Measurements from ENCODE around the gene CNGA4.
"Not testable (repeated sequence)": the region's sequence is repeated elsewhere in the genome, so short reads cannot be mapped to it uniquely, and the experiment has no call there.

Gene CNGA4

DNA sequence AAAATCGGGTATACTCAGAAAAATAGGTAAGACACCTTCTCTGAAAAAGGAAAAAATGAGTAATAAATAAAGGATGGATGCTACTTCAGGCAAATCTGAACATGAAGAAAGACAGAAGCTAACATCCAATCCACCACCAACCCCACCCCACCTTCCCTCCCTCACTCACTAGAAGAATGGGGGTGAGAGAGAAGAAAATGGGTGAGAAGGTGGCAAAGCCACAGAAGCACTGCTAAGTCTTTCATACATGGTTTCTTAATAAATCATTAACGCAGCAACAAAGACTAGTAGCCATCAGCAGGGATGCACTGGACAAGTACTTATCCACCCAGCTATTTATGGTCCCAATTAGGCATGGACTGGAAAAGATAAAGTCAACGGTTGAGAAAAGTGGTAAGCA lies 10.4 kb upstream of the CNGA4 start:
- DNase-seq = no peak

DNA sequence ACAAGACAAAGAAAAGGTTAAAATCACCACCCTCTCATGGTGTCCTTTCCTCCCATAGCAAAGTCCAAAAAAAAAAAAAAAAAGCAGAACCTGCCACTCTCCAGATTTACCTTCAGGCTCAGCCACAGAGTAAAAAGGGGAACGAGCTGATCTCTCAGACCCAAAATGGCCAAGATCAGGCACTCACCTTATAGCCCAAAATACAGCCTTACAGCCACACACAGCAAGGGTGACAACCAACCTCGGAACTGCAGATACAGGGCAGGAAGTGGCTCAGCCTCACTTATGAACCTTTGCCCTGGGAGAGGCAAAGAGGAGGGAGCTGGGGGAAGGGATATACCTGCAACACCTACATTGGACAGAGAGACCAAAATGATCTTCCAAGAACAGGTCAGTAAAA lies 9.0 kb upstream of the CNGA4 start:
- no peak for DNase-seq

DNA sequence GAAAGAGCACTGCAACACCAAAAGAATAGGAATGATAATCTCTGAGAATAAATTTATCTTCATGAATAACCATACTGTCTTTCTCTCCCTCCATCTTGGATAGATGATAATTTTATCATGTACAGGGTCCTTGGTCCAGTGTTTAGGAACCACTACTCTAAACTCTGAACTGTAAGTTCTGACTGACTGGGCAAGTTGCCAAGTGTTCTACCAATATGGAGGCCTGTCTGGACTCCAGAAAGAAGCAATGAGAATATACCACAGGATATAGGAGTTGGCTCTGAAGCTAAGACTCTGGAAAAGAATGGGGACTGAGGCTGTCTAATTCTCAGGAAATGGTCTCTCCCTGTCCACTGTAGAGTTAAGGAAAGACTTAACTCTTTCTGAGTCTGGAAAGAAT lies 6.0 kb upstream of the CNGA4 start:
- no peak for DNase-seq

DNA sequence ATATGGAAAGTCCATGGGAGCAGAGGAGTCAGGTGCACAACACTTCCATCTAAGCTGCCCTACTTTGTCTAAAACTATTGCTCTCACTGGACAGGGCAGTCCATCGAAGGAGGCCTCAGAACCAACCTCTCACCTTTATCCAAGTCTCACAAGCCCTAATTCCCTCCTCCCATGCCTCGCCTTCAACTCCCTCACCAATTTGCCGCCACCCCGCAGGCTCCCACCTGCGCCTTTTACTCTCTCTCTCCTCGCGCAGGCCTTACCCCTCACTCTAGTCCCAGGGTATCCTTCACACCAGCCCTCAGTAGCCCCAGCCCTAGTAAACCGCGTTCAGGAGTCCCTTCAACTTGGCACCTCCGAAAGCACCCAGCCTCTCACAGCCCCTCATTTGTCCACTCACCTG lies 4.9 kb upstream of the CNGA4 start:
- DNase-seq = no peak

DNA sequence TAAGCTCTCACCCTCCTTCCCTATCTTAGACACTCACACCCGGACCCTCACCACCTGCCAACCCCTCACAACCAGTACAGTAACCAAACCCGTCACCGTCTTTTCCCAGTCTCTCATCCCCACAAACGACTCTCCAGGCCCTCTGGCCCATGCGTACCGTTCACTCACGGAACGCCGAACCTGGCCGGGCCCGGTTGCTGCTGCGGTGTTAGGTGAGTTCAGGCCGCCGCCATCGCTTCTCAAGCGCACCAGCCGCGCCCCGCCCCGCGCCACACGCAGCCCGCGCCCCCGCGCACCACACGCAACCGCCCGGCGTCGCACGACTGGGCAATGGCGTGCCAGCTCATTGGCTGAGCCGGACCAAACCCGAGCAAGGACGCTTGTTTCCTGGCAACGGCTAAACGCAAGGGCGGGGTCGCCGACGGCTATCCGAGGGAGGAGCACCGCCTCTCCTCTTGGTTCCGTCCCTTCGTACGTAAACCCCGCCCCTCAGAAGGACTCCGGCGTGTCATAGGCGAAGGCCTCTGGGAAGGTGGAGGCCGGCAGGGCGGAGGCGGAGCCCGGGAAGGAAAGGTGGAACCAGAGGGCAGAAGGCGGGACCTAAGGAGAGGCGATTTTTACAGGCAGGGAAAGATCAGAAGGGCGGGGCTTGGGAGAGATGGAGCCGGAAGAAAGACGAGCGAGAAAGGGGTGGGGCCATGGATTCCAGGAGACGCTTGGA lies 4.3 kb upstream of the CNGA4 start, which contains the start of gene FHIP1B:
Gene FHIP1B (minus strand): TSS at position 250 of the 721 bp plus-strand sequence. CDS start 10,120 bp downstream, outside the sequence.
- DNase-seq = peak; percentile 100

DNA sequence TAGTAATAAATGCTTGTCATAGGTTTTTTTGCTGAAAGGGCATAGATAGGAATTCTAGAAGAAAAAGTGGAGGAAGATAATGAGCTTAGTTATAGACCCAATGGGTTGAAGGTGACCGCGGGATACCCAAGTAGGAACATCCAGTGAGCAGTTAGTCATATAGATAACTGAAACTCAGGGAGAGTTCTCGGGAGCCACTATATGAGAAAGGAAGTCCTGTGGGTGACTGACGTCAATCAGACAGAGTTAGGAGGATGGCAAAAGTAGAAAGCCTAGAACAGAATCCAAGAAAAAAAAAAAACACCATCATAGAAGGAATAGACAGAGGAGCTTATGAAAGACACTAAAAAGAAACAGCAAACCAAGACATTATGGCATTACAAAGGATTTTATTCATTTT lies 1.6 kb upstream of the CNGA4 start:
- no peak for DNase-seq

DNA sequence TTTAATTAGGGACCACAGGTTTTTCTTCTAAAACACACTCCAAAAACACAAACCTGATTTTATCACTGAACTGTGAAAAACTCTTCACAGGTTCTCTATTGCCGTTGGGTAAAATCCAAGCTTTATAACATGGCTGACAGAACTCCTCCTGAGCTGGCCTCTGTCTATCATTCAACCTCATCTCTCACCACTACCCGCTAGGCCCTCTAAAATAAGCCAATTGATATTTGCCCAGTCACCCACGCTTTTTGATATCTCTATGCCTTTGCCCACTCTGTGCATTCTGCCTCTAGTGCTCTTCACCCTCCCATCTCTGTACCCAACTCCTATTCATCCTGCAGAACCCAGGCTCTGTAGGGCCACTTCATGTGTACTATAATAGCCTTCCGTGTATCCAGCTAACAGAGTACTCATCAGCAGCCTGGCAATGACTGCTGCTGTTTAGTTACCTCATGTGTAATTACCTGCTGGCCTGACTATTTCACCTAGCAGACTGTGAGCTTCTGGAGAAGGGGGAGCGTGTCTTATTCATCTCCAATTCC lies 1.1 kb upstream of the CNGA4 start:
- DNase-seq = no peak

DNA sequence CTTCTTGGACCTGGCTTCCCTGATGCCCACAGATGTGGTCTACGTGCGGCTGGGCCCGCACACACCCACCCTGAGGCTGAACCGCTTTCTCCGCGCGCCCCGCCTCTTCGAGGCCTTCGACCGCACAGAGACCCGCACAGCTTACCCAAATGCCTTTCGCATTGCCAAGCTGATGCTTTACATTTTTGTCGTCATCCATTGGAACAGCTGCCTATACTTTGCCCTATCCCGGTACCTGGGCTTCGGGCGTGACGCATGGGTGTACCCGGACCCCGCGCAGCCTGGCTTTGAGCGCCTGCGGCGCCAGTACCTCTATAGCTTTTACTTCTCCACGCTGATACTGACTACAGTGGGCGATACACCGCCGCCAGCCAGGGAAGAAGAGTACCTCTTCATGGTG lies 1.2 kb downstream of the CNGA4 start:
- DNase-seq = no peak

DNA sequence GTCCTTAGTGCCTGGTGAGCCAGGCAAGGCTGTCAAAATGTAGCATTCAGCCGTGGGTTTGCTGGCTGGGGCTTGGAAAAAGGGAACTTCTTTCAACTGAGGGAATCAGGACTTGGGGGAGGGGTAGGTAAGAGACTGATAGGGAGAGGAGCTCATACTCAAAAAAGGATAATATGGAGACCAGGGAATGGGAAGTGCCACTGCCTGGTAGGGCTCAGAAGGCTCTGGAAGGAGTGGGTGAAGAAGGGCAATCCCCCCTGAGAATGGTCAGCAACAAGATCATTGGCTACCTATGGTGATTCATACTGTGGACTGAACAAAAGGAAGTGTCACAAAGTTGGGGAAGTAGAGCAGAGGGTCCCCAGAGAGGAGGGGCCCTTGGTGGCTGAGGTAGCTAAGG lies 1.9 kb downstream of the CNGA4 start:
- DNase-seq = no peak

DNA sequence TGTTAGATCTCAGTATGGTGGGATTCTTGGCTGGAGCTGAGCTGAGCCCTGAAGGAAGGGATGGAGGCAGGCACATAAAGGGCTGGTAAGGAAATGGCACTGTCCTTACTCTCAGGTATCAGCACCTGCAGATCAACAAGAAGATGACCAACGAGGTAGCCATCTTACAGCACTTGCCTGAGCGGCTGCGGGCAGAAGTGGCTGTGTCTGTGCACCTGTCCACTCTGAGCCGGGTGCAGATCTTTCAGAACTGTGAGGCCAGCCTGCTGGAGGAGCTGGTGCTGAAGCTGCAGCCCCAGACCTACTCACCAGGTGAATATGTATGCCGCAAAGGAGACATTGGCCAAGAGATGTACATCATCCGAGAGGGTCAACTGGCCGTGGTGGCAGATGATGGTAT lies 2.4 kb downstream of the CNGA4 start:
- DNase-seq = no peak

DNA sequence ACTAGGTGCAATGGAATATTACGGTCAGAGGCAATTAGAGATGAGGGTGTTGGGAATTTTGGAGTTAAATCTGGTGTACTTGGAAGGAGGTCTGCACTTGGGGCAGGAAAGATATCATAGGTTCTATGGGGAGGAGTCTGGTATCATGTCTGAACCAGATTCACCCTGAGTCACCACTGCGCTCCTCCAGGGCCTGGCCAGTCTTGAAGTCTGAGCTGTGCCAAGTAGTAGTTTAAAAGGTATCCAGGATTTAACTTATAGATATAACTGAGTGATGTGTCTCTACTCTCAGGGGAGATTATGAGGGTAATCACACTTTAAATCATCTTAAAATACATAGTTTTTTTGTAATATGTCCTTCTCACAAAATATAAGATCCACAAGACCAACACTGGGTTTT lies 6.6 kb downstream of the CNGA4 start:
- DNase-seq = no peak

DNA sequence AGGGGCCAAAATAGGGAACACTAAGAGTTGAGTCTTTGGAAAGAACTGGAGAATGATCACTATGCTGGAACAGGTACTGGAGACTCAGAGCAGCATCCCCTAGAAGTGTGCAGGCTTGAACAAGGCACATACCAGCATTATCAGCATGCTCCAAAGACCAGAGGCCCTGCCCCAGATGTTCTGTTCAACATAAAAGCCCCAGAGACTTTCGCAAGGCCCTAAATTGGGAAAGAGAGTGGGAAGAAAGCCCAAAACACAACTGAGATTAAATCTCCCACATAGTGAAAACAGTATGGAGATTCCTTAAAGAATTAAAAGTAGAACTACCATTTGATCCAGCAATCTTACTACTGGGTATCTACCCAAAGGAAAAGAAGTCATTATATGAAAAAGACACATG lies 9.4 kb downstream of the CNGA4 start:
- DNase-seq = no peak

DNA sequence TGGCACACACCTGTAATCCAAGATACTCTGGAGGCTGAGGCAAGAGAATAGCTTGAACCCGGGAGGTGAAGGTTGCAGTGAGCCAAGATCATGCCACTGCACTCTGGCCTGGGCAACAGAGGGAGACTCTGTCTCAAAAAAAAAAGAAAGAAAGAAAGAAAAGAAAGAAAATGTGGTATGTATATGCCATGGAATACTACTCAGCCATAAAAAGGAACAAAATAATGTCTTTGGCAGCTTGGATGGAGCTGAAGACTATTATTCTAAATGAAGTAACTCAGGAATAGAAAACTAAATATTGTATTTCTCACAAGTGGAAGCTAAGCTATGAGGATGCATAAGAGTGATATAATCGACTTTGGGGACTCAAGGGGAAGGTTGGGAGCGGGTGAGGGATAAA lies 10.0 kb downstream of the CNGA4 start:
- not testable (repeated sequence) for DNase-seq

DNA sequence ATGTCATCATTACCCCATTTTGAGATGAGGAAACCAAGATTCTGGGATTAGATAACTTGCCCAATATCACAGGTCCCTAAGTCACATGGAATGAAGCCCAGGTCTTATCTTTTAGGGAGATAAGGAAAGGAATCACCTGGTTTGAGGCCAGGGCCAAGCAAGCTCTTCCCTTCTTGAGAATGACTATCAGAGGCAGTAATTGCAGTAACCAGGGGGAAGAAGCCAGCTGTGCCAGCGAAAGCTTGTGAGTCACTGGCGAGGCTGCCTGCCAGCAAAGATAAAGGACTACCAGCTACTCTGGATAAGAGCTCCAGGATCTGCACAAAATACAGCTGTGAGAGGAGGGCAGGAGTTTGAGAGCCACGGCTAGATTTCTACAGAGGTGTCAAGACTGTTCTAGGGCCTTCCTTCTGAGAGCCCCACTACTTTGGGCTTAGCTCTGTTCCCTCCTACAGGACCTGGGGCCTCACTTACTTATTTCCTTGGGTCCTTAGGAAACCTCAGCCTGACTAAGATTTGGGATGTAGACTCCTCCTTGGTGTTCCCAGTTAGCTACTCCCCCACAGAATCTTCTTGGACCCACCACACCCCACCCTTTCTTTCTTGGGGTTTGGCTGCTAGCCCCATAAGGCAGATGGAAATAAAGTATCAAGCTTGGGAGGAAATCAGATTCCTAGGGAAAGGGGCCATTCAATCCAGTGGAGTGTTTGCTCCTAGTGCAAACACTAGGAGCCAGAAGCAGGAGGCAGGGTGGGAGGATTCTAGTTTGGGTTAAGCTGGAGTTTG lies 11.1 kb downstream of the CNGA4 start:
- DNase-seq = no peak

DNA sequence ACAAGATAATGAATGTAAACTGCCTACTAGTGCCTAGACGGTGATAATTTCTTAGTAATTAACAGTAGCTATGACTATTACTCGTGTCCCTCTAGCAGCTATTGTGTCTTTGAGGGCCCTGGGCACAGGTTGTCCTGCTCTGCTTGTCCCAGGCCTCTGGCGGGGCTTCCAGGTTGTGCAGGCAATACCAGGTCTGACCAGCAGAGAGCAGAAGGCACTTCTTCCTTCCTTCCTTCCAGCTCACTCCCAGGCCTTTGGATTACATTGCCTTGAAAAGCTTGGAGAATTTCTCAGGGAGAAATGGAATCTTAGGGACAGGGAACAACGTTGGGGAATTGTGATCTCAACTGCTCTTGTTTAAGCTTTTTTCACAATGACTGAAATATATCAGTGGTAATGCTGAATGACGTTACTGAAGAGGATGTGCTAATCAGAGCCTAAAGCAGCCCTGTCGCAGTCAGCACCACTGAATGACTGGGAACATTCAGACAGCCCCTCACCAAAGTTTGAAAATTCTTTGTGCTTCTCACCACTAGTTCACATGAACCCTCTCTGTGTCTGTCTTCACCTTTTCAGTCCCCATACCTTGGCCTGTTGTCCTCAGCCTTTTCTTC lies 12.3 kb downstream of the CNGA4 start:
- DNase-seq = peak; percentile 42

DNA sequence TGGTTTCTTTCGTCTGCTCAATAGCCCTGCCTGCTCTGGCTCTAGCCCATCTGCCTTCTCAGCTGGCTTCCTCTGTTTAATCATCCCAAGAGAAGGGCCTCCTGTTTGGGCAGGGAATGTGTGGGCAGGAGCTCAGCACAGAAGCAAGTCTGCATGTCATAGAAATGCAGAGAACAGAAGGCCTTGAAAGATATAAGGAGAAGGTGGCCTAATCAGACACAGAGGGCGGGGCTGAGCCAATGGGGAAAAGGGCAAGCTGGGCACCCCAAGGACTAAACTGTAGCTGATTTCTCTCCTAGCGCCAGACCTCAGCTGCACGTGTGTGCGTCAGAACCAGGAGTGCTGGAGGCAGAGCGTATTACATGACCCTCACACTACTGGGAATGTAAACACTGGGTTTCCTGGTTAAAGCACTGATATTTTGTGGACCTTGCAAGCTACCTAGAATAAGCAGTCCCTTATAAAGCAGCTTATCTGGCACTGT lies 13.1 kb downstream of the CNGA4 start:
- no peak for DNase-seq

DNA sequence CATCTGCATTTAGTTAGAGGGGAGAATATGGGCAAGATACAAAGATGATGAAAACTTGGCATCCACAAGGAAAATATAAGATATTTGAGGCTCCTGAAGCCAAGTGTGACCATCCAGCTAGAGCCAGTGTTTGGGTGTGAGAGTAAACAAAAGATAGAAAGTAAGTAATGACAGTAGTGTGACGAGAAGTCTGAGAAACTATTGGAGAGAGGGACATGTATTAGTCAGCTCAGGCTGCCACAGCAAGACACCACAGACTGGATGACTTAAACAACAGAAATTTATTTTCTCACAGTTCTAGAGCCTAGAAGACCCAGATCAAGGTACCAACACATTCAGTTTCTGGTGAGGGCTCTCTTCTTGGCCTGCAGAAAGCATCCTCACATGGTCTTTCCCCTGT lies 14.3 kb downstream of the CNGA4 start:
- no peak for DNase-seq

DNA sequence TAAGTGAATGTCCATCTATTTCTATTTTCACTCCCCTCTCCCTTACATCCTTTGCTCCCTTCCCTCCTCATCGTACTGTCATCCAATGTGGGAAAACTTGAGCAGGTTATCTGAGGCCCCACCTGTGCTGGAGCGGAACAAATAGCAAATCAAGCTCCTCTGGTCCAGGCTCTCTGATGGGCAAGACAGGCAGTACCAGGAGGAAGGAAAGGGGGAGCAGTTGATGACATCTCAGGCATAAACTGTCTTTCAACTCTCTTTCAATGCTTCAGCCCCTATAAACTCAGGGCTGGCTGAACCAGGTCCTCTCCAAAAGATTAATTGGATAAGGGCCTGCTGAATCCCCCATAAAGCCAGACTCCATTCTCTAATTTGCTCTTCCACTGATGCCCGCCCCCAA lies 19.3 kb downstream of the CNGA4 start:
- DNase-seq = no peak

DNA sequence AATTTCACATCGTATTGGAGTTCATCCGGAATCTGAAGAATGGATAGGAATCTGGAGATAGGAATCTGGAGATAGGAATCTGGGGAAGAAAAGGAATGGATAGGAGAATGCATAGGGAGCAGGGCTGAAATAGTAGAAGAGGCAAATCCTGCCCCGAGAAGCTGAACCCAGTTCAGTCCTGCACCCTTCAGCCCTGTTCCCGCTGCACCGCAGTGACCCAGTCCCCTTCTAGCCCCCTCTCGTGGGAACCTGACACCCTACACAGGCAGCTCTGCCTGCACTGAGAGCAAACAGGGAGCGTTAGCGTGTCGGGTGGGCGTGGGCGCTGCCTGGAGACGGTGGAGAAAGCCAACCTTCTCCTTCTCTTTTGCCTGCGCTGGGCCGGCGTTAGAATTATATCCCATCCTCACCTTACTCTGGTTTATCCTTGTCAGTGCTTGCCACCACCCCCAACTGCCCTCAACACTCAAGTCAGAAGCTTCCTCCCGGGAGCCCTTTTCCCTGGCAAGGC lies 19.7 kb downstream of the CNGA4 start:
- no peak for DNase-seq

DNA sequence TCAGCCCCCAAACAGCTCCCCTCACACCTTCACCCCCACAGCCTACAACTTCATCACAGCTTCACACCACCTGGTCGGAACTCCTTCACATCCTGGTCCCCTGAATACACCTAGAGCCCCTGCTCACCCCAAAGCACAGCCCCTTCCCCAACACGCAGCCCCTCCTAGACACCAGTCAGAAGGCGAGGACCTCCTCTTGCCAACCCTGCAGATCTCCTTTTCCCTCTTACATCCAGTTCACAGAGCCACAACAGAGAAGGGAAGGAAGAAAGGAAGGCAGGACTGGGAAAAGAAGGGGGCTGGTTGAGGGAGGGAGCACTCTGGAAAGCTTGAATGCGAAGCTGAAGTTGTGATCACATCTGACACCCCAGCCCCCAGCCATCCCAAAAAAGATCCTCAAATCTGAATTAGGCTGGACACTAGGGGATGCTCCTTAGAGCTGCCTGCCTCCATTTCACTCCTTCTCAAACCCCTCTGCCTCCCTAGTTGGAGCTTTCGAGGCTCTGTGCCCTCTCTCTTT lies 21.4 kb downstream of the CNGA4 start:
- no peak for DNase-seq

DNA sequence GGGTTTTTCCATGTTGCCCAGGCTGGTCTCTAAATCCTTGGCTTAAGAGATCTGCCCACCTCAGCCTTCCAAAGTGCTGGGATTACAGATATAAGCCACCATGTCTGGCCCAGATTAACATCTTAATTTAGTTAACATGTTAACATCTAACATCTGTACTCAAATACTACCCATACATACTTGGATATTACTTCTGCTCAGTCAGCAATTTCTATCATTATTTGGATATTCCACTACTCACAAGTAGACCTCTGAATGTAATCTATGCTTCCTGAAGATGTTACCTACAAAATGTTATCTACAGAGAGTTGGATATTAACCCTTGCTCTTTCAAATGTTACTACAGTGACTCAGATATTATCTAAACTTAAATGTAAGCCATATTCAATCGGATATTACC lies 24.8 kb downstream of the CNGA4 start:
- no peak for DNase-seq

DNA sequence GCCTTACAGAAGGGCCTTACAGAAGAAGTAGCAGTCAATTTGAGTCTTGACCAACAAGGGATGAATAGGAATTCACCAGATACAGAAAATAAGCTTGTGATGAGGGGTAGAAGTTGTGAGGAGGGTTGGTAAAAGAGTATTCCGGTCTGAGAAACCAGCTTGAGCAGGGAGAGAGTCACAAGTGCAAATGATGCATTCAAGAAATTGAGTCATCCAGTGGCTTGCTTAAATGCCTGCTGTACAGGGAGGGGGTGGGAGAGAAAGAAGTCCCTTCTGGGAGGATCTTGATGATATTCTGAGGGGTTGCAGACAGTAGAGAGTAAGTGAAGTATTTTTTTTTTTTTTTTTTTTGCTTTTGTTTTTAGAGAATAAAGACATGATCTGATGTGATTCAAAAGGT lies 29.9 kb downstream of the CNGA4 start:
- DNase-seq = no peak

DNA sequence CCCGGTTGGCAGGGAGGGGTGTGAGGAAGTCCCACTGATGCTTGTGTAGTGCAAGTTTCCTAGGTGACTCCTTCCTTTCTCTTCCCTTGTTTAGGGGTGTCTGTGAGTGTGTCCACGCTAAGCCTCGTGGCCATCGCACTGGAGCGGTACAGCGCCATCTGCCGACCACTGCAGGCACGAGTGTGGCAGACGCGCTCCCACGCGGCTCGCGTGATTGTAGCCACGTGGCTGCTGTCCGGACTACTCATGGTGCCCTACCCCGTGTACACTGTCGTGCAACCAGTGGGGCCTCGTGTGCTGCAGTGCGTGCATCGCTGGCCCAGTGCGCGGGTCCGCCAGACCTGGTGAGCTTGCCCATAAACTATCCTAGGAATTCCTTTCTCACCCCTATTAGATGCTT lies 31.1 kb downstream of the CNGA4 start:
- DNase-seq = no peak
